Esophagus squamous epithelium (tissue), 4 donors: ENCODE data around the gene BBS9.

Source experiments
- CTCF ChIP-seq, 6 experiments: fragments of 450-650 bp in 4 of 6; fragments of 200-600 bp in 2 of 6; sonication (generic) in 2 of 6; IDR thresholded peaks; one replicate each; pipeline ENCODE4 v1.5.1; 2016 to 2019; ENCODE audit warnings: antibody characterized with exemption in 6 of 6, mild to moderate bottlenecking in 4 of 6, moderate library complexity in 4 of 6
- POLR2A ChIP-seq, 4 donors: fragments of 450-650 bp; IDR thresholded peaks; one replicate each; pipeline ENCODE4 v1.6.1; 2017; ENCODE audit warnings: antibody characterized with exemption in 4 of 4, mild to moderate bottlenecking in 4 of 4, moderate library complexity in 3 of 4

- TF ChIP-seq CTCF (IDR thresholded peaks at IDR 0.05) (no peak), POLR2A (IDR thresholded peaks at IDR 0.05) (no peak)
These were observed 462.1 kb downstream of the BBS9 start for GRCh38 chr7:33591490-33591889.
